CD4-positive, alpha-beta T cell treated with Interleukin-10 for 1 hour (primary cell): Measurements from ENCODE around the gene GJB3.
"Not testable (repeated sequence)": the region's sequence is repeated elsewhere in the genome, so short reads cannot be mapped to it uniquely, and the experiment has no call there.

Experiments
- DNase-seq: peaks from one replicate; pipeline ENCODE4 v3.0.0-alpha.2; 2020

GJB3 gene

GRCh38 chr1:34786521-34787325 lies 5.7 kb downstream of the GJB3 start:
- peak; percentile 64 for DNase-seq

DNA sequence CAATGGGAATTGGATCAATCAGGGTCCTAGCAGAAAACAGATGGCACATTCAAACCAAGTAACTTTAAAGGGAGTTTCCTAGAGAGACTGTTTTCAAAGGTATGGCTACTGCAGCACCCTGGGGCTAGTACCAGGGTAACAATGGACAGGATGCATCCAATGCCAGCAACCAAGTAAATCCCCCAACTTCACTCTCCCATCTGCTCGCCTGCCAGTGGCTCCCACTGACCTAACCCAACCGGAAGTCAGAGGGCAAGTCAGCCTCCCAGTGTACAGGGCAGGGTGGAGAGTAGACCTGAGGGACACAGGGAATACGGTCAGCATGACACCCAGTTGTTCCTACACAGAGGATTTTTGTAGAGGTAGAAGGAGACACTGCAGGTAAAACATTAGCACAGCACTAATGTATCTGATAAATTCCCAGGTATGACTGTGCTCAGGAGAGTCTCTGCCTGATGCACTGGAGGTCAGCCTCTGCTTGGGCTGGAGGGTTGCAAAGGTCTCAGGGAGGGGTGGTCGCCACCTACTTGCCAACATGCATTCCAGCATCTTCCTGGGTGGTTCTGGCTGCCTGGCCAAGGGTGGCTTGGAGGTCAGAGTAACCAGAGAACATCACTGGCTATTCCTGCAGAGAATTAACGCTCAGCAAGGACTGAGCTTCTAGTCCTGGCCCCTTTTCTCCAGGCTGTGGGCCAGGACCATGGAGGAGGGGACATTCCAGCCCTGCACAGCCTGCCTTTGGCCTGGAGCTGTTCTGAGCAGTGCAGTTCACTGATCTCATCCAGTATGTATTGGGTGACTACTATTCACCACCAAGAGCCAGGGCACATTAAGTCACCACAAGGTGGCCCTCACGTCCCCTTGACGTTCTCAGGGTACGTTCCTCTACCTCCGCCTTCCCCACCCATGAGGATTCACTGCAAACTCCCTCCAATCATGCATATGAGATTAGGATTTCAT lies 6.7 kb downstream of the GJB3 start:
- no peak for DNase-seq

DNA sequence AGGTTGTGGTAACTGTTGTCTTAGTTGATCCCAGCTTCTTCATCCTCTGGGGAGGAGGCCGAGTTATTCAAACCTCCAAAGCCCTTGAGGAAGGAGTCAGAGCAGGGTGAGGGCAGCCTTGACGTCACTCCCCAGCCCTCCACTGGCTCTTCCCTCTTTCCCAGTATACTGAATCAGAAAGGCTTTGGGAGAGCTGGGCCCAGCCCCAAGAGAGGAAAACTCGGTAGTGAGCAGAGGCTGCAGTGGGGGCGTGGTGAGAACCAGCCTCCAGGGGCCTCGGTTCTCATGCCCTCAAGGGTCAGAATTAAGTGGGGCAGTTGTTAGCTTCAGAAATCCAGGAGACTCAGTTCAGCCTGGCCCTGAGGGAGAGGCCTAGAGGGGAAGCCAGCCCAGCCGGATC lies 10.0 kb downstream of the GJB3 start:
- DNase-seq = no peak

DNA sequence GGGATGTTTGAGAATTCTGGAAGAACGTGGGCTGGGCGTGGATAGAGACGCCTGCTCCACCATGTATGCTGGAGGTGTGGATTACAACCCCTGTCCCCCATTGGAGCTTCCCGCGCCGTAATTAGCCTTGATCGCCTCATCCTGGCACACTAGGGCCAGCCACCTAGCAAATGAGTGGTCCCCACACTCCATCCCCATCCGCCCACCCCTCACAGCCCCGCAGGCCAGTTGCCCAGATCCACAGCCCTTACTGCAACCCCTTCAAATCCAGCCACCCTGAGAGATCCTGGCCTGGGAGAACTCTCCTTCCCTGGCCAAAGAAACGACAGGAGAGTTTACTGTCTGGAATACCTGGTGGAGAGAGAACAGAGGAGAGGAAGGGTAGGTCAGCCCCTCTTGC lies 11.4 kb downstream of the GJB3 start:
- DNase-seq = no peak

DNA sequence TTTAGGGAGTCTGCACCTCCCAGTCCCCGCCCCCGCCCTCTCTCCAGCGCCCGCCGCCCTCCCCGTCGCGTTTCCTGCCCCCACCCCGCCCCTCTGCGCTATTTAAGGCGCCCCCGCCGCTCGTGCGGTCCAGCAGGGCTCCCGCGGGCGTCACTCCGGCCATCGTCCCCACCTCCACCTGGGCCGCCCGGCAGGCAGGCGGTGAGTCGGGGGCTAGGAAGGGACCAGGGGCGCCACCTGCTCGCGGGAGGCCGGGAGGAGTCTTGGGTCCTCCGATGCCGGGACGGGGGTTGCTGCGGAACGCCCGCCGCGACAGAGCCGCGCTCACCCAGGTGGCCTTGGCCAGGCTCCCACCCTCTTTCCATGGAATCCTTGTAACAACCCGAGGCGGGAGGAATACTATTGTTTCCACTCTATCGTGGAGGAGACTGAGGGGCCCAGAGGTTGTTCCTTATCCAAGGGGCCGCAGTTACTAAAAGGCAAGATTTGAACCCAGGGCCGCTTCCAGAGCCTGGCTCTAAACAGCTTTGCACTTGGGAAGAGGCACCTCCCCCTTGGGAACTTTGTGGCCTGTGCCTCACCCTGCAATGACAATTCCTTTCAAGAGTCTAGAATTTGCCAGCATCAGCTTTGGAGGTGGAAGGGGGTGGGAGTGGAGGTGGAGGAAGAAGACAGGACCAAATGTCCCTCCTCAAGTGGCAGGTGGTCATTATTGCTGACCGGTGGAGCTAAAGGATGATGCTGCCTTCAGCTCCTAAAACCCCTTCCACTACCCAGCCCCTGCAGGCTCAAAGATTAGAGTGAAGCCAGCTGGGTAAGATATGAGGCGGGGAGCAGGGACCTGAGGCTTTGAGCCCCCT lies 12.1 kb downstream of the GJB3 start, which contains the start of gene GJA4:
Gene GJA4 (plus strand): TSS at position 132 of the 860 bp plus-strand sequence. CDS start 1,215 bp downstream, outside the sequence.
- DNase-seq = no peak

DNA sequence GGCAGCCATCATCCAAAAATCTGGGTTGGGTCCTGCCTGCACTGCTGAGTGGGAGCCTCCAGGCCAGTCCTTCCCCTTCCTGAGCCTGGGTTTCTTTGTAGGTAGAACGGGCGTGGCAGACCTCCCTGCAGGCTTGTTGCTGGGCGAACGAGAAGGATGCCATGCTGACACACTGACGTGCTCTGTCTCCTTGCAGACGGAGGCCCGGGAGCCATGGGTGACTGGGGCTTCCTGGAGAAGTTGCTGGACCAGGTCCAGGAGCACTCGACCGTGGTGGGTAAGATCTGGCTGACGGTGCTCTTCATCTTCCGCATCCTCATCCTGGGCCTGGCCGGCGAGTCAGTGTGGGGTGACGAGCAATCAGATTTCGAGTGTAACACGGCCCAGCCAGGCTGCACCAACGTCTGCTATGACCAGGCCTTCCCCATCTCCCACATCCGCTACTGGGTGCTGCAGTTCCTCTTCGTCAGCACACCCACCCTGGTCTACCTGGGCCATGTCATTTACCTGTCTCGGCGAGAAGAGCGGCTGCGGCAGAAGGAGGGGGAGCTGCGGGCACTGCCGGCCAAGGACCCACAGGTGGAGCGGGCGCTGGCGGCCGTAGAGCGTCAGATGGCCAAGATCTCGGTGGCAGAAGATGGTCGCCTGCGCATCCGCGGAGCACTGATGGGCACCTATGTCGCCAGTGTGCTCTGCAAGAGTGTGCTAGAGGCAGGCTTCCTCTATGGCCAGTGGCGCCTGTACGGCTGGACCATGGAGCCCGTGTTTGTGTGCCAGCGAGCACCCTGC lies 13.2 kb downstream of the GJB3 start:
- DNase-seq = no peak

DNA sequence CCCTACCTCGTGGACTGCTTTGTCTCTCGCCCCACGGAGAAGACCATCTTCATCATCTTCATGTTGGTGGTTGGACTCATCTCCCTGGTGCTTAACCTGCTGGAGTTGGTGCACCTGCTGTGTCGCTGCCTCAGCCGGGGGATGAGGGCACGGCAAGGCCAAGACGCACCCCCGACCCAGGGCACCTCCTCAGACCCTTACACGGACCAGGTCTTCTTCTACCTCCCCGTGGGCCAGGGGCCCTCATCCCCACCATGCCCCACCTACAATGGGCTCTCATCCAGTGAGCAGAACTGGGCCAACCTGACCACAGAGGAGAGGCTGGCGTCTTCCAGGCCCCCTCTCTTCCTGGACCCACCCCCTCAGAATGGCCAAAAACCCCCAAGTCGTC lies 13.8 kb downstream of the GJB3 start:
- no peak for DNase-seq

DNA sequence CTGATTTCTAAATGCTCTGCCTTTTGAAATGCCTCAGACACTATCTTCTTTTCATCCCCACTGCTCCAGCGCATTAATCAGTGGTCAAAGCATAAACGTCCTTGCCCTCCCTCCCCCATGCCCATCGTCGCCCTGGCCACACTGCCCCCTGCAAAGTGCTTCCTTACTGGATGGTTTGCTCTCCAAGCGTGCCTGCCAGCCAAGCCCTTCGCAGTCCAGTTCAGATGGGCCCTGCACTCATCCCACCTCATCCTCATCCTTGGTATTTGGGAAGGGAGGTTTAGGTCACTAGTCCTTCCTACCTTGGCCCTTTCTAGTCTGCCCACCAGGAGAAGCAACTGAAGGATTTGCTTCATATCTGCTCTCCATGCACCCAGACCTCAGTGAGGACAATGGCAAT lies 14.9 kb downstream of the GJB3 start:
- DNase-seq = no peak

- no peak for DNase-seq
Observed at GRCh38 chr1:34796990-34797389, 16.0 kb downstream of the GJB3 start.

- no peak for DNase-seq
Observed at GRCh38 chr1:34800214-34800613, 19.2 kb downstream of the GJB3 start.

- DNase-seq = no peak
Observed at GRCh38 chr1:34803770-34804169, 22.8 kb downstream of the GJB3 start.

DNA sequence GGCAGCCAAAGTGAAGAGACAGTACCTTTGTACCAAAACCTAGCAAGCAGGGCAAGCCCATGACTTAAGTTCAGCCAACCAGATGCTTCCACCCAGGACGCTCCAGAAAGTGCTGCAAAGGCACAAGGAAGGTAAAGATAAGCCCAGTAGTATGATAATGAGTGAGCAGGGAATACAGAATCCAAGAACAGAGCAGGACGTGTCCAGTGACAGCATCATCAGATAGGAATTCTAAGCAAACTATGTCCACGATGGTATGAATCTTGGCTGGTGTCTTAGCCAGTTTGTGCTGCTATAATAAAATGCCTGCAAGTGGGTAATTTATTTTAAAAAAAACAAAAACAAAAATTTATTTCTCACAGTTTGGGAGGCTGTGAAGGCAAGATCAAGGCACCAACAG lies 25.4 kb downstream of the GJB3 start:
- no peak for DNase-seq

DNA sequence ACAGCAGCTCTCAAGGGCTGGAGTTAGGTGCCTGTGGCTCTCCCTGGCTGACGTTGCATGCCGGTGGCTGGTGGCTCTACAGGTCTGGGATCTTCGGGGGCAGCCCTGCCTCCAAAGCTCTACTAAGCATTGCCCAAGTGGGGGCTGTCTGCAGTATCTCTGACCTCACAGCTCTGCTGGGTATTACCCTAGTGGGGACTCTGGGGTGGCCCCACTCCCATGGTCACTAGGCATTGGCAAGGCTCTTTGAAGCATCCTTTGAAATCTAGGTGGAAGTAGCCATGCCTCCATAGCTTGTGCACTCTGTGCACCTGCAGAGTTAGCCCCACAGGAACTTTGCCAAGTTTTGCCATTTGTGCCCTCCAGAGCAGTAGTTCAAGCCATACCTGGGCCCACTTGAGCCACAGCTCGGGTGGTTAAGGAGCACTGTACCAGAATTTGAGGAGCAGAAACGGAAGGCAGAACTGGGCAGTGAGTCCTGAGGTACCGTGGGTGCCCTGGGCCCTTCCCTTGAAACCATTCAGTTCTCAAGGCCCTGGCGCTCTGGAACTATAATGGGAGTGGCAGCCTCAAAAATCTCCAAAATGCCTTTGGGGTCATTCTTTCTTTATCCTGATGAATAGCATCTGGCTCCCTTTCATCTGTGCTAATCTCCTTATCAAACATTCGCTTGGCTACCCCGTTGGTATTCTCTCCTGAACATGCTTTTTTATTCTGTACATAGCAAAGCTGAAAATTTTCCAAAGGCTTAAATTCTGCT lies 27.2 kb downstream of the GJB3 start:
- no peak for DNase-seq

- DNase-seq = not testable (repeated sequence)
Observed at GRCh38 chr1:34810781-34811180, 29.8 kb downstream of the GJB3 start.

DNA sequence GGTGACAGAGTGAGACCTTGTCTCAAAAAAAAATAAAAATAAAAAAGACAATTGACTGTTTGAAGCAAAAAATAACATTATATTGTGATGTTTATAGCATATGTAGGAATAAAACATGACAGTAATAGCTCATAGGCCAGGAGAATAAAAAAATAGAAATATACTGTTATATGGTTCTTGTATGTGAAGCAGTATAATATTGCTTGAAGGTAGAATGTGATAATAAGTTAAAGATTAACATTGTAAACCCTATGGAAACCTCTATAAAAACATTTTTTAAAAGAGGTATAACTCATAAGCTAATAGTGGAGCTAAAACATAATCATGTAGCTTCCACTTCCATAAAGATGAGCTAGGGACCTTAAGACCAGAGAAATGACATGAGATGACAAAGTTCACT lies 35.3 kb downstream of the GJB3 start:
- DNase-seq = no peak

DNA sequence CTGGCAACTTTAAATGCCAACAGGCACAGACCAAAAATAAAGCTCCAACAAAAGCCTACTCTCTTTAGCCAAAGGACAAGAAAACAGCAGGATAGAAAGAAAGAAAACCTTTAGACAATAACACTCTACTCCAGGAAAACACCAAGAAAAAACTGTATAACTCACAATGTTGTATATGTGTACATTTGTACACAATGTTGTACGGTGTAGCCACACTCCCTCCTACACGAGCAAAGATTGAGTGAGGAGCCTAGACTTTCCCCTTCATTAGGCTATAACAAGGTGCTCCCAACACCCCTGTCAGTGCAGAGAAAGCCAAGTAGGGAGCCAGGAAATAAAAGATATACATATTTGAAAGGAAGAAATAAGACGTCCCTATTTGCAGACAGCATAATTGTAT lies 35.8 kb downstream of the GJB3 start:
- DNase-seq = no peak

DNA sequence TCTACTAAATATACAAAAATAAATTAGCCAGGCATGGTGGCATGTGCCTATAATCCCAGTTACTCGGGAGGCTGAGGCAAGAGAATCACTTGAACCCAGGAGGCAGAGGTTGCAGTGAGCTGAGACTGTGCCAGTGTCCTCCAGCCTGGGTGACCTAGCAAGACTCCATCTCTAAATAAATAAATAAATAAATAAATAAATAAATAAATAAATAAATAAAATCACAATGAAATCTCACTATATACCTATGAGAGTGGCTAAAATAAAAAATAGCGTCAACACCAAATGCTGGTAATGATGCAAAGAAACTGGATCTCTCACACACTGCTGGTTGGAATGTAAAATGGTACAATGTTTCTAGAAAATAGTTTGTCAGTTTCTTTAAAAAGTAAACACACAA lies 37.8 kb downstream of the GJB3 start:
- DNase-seq = not testable (repeated sequence)

DNA sequence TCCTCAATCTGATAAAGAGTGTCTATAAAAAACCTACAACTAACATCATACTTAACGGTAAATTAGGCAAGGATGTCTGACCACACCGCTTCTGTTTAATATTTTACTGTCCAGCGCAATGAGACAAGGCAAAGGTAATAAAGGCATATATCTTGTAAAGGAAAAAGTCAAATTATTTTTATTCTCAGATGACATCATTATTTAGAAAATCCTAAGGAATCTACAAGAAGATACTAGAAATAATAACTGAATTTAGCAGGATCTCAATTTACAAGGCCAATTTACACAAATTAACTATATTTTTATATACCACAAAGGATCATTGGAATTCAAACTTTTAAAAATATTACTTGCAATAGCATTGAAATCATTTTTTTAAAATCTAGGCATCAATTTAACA lies 41.2 kb downstream of the GJB3 start:
- no peak for DNase-seq

DNA sequence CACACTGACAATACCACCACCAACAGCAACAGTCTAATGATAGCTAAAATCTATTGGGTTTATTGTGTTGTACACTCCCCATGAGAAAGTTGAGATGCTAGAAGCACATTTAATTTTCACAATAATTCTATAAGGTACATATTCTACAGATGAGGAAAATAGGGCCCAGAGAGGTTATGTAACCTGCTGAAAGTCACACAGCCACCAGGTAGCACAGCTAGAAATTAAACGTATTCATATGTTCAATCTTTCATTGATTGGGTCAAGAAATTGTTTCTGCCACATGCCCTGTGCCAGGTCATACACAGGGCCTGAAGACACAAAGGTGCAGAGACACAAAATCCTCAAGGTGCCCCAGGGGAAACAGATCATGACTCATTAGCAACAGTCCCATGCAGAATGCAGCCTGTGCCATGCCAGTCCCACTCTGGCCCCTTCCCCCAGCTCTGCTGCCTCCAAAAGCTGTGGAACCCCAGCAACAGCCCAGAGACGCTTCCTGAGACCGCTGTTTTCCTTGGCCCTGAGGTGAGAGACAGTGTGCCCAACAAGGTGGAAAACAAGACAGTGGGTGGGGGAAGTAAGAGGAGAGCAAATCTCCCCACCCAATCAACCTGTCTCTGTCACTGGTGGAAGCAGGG lies 43.9 kb downstream of the GJB3 start:
- DNase-seq = no peak

GRCh38 chr1:34825455-34826091 lies 44.6 kb downstream of the GJB3 start:
- no peak for DNase-seq
